Measurements from ENCODE around the gene SNTA1. TPM values are rescaled to one million over a fixed set of nuclear protein-coding genes. Genes with fewer than 3 reads are reported as not detected.

Gene SNTA1
- total RNA-seq, 1 experiment from 2014 or later = 9.9 TPM

GRCh38 chr20:33472868-33473435, 29.4 kb upstream of the SNTA1 start:
- no peaks in the 10 kb centered on the region for H3K79me1 ChIP-seq (ENCODE audit: insufficient read depth, low read depth, low read length, poor library complexity, severe bottlenecking)
- no peak overlapping the region for H2BK12ac ChIP-seq (ENCODE audit: insufficient read length, low read depth, low read length)
- no peak overlapping the region for H3K14ac ChIP-seq (ENCODE audit: insufficient read depth, low read length)
- no peak overlapping the region for H3K4me3 Mint-ChIP-seq
- H3K36me3 Mint-ChIP-seq (ENCODE audit: insufficient read depth in 1 of 3, low read depth in 3 of 3) = no peaks in the 10 kb centered on the region; a peak in 1 of 7 replicates
- H3K79me2 ChIP-seq (ENCODE audit: insufficient read depth, low read length) = no peaks in the 10 kb centered on the region
- no peak overlapping the region for H3K18ac ChIP-seq (ENCODE audit: insufficient read length, low read depth, low read length)
- H3K4me2 ChIP-seq (ENCODE audit: insufficient read depth, insufficient read length, low read length) = no peak overlapping the region
- H2AFZ ChIP-seq (ENCODE audit: low read length) = no peak overlapping the region
- no peak overlapping the region for H3K4ac ChIP-seq (ENCODE audit: low read depth, low read length)
- peaks cover 2% of the 10 kb centered on the region; the same call in 1 of the 2 replicates for H3K27me3 Mint-ChIP-seq (ENCODE audit: low read depth)
- no peak overlapping the region for H2AK5ac ChIP-seq (ENCODE audit: insufficient read length, low read length)
- no peak overlapping the region for H3K23ac ChIP-seq (ENCODE audit: insufficient read length, low read depth, low read length)
- peaks cover 37 to 38% of the 10 kb centered on the region in 2 experiments for H3K4me1 Mint-ChIP-seq
- H2BK120ac ChIP-seq (ENCODE audit: low read depth, low read length, poor library complexity, severe bottlenecking) = no peak overlapping the region
- no peaks in the 10 kb centered on the region for H3K9me3 Mint-ChIP-seq
- no peak overlapping the region for H2BK5ac ChIP-seq (ENCODE audit: insufficient read length, low read length)
- no peak overlapping the region for H4K8ac ChIP-seq (replicated peaks; ENCODE audit: insufficient read length, low read depth, low read length)
- H3K9me3 ChIP-seq (ENCODE audit: control insufficient read depth, low read depth, low read length) = no peaks in the 10 kb centered on the region
- no peak overlapping the region for H4K5ac ChIP-seq (ENCODE audit: insufficient read length, low read depth, low read length)
- no peak overlapping the region for H3K56ac ChIP-seq (ENCODE audit: insufficient read length, low read depth, low read length)
- H3K27me3 ChIP-seq (ENCODE audit: insufficient read depth, low read length) = no peaks in the 10 kb centered on the region
- no peaks in the 10 kb centered on the region for H4K20me1 ChIP-seq (ENCODE audit: control insufficient read depth, insufficient read depth, insufficient read length)
- H3K27ac Mint-ChIP-seq = no peak overlapping the region
- H2BK15ac ChIP-seq (ENCODE audit: low read depth, low read length) = no peak overlapping the region
- H3K4me1 ChIP-seq (ENCODE audit: insufficient read depth, low read length) = no peaks in the 10 kb centered on the region; the same call in 1 of the 2 replicates
- no peak for TF ChIP-seq CTCF (conservative IDR thresholded peaks at IDR 0.05)
- H4K91ac ChIP-seq (ENCODE audit: insufficient read length, low read depth, low read length) = no peak overlapping the region
- H3T11ph ChIP-seq (ENCODE audit: low read length) = no peak overlapping the region
- no peak overlapping the region for H3K9ac ChIP-seq (ENCODE audit: extremely low read depth, insufficient read length, low read length)
- WGBS (ENCODE audit: extremely low coverage, insufficient read length, low lambda C conversion rate) = no CpG with 5 or more reads among the region's 7 CpGs
- H3K27ac ChIP-seq (ENCODE audit: insufficient read length, low read depth, low read length) = no peak overlapping the region
- H3K23me2 ChIP-seq (ENCODE audit: insufficient read length, low read depth, low read length, poor library complexity, severe bottlenecking) = no peaks in the 10 kb centered on the region
- no peak for DNase-seq
- H2BK20ac ChIP-seq (ENCODE audit: low read depth, low read length, poor library complexity, severe bottlenecking) = no peak overlapping the region

Data from H9 (cell line).